AG04450 (cell line): ENCODE results near the gene GLCCI1. TPM values are rescaled to one million over a fixed set of nuclear protein-coding genes. Genes with fewer than 3 reads are reported as not detected.

Experiments
- CTCF ChIA-PET: fragments of 300-600, 350-600 bp; formaldehyde crosslinking; extraction: SDS; loops from one replicate; lab custom pipeline; 2022; ENCODE audit warnings: antibody characterized with exemption, inconsistent platforms; lab: Charles Lee
- POLR2A ChIA-PET: fragments of 350-600 bp; formaldehyde crosslinking; extraction: SDS; loops from one replicate; lab custom pipeline; 2021; ENCODE audit warnings: antibody characterized with exemption, inconsistent platforms; lab: Yijun Ruan, JAX
- DNase-seq: peaks from one replicate; pipeline ENCODE4 v3.0.0-alpha.2; 2011; ENCODE audit warnings: low read depth, low spot score
- H3K27ac ChIP-seq: one replicate; pipeline ENCODE4 v1.5.1; 2012; ENCODE audit warnings: low read depth, low read length, control low read depth
- H3K27me3 ChIP-seq: one replicate; pipeline ENCODE4 v1.6.0; 2012; ENCODE audit warnings: low read length; ENCODE audit not compliant: control insufficient read depth, insufficient read depth
- H3K4me3 ChIP-seq: 2 replicates; pipeline ENCODE4 v1.5.1; 2011; ENCODE audit warnings: mild to moderate bottlenecking, low read depth, low read length, control low read depth
- H3K9me3 ChIP-seq: 2 replicates; pipeline ENCODE4 v1.5.1; 2012; ENCODE audit warnings: low read length; ENCODE audit not compliant: control insufficient read depth, insufficient read depth
- CTCF ChIP-seq: IDR thresholded peaks from 2 replicates; pipeline ENCODE4 v1.5.1; 2011; ENCODE audit warnings: low read depth, low read length, control low read depth, inconsistent platforms
- polyA plus RNA-seq: library from polyadenylated mRNA; depleted of rRNA; stranded (reverse); fragments of >200 nt; gene quantifications from 2 replicates; pipeline ENCODE4 v1.2.3, GENCODE V29; 2011

GLCCI1 gene
- polyA plus RNA-seq, 1 experiment, result 13.5 TPM

GRCh38 chr7:8109196-8110022 lies 140.8 kb downstream of the GLCCI1 start:
- no peak overlapping the region for H3K4me3 ChIP-seq
- DNase-seq, result no peak
- peaks cover 3% of the 10 kb centered on the region for H3K27me3 ChIP-seq
- no peak overlapping the region for H3K27ac ChIP-seq
- H3K9me3 ChIP-seq, result no peaks in the 10 kb centered on the region
- TF ChIP-seq CTCF, result no peak
- CTCF ChIA-PET, result no interaction called here
- POLR2A ChIA-PET, result no interaction called here

- POLR2A ChIA-PET, result no interaction called here
Observed at GRCh38 chr7:8111282-8111960, 142.8 kb downstream of the GLCCI1 start.

GRCh38 chr7:8112685-8113084 lies 144.1 kb downstream of the GLCCI1 start:
- POLR2A ChIA-PET, result no interaction called here
- Histone ChIP-seq H3K27me3 (peaks cover 3% of the 10 kb centered on the region), H3K4me3 (no peak overlapping the region), H3K9me3 (no peaks in the 10 kb centered on the region), H3K27ac (no peak overlapping the region)
- CTCF ChIA-PET, result no interaction called here
- no peak for TF ChIP-seq CTCF
- DNase-seq, result no peak

More at GRCh38 chr7:8111282-8111960, 142.8 kb downstream of the GLCCI1 start:
- no peak overlapping the region for H3K4me3 ChIP-seq
- no peaks in the 10 kb centered on the region for H3K9me3 ChIP-seq
- TF ChIP-seq CTCF, result no peak
- no peak overlapping the region for H3K27ac ChIP-seq
- peaks cover 3% of the 10 kb centered on the region for H3K27me3 ChIP-seq
- CTCF ChIA-PET, result no interaction called here
- no peak for DNase-seq

GRCh38 chr7:8113184-8113583 lies 144.6 kb downstream of the GLCCI1 start:
- Histone ChIP-seq H3K27me3 (peaks cover 3% of the 10 kb centered on the region), H3K27ac (no peak overlapping the region), H3K4me3 (no peak overlapping the region), H3K9me3 (no peaks in the 10 kb centered on the region)
- no peak for TF ChIP-seq CTCF
- ChIA-PET CTCF (no interaction called here), POLR2A (no interaction called here)
- no peak for DNase-seq

GRCh38 chr7:8114175-8114574 lies 145.6 kb downstream of the GLCCI1 start:
- TF ChIP-seq CTCF, result no peak
- POLR2A ChIA-PET, result no interaction called here
- Histone ChIP-seq H3K27me3 (peaks cover 3% of the 10 kb centered on the region), H3K27ac (no peak overlapping the region), H3K4me3 (no peak overlapping the region), H3K9me3 (no peaks in the 10 kb centered on the region)
- CTCF ChIA-PET, result no interaction called here
- DNase-seq, result no peak
